ENCODE results near the gene GPRC5C.

DNA sequence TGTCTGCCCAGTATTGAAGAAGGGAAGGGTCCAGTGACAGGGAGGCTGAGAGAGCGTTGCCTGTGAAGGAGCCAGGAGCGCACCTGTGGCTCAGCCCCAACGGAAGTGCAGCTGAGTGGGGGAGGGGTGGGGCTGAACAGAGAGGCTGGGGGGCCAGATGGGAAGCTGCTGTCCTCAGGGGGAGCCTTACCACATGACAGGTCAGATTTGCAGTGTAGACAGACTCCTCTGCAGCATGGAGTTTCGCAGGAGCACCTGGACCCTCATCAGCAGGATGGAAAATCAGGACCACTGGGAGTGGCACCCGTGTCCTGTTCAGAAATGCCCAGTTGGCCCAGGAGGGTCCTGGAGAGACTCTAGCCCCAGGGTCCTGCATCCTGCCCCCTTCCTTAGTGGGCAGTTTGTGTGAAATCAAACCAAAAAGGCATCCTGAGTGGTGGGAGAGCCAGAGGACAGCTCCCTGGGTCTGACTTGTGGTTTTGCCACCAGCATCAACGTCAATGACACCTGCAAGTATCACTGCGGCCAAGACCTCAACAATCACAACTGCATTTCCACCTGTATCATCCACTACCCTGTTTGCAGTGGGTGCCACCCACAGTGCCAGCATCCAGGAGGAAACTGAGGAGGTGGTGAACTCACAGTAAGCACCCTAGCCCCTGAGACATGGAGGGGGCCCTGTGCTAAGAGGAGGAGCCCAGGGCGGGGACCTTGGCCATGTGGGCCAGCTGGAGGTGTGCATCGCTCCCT, 42.3 kb downstream of the GPRC5C start:
- TF ChIP-seq, protein P1, sequence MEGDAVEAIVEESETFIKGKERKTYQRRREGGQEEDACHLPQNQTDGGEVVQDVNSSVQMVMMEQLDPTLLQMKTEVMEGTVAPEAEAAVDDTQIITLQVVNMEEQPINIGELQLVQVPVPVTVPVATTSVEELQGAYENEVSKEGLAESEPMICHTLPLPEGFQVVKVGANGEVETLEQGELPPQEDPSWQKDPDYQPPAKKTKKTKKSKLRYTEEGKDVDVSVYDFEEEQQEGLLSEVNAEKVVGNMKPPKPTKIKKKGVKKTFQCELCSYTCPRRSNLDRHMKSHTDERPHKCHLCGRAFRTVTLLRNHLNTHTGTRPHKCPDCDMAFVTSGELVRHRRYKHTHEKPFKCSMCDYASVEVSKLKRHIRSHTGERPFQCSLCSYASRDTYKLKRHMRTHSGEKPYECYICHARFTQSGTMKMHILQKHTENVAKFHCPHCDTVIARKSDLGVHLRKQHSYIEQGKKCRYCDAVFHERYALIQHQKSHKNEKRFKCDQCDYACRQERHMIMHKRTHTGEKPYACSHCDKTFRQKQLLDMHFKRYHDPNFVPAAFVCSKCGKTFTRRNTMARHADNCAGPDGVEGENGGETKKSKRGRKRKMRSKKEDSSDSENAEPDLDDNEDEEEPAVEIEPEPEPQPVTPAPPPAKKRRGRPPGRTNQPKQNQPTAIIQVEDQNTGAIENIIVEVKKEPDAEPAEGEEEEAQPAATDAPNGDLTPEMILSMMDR (IDR thresholded peaks at IDR 0.05; ENCODE audit: low read depth, low read length, missing input control) = no peak
- TF ChIP-seq, protein P2, sequence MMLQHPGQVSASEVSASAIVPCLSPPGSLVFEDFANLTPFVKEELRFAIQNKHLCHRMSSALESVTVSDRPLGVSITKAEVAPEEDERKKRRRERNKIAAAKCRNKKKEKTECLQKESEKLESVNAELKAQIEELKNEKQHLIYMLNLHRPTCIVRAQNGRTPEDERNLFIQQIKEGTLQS (IDR thresholded peaks at IDR 0.05) = no peak
- TF ChIP-seq NR2F2 (IDR thresholded peaks at IDR 0.05) (no peak), TAF1 (conservative IDR thresholded peaks at IDR 0.05) (no peak), GABPA (IDR thresholded peaks at IDR 0.05 in 1 of 2, conservative IDR thresholded peaks at IDR 0.05 in 1 of 2) (no peak), RAD21 (IDR thresholded peaks at IDR 0.05) (no peak), FOXA1 (IDR thresholded peaks at IDR 0.05) (no peak), RXRA (IDR thresholded peaks at IDR 0.05) (no peak), JUND (IDR thresholded peaks at IDR 0.05) (no peak), YY1 (IDR thresholded peaks at IDR 0.05) (no peak), HNF4A (conservative IDR thresholded peaks at IDR 0.05) (no peak)
- TF ChIP-seq, protein P3, sequence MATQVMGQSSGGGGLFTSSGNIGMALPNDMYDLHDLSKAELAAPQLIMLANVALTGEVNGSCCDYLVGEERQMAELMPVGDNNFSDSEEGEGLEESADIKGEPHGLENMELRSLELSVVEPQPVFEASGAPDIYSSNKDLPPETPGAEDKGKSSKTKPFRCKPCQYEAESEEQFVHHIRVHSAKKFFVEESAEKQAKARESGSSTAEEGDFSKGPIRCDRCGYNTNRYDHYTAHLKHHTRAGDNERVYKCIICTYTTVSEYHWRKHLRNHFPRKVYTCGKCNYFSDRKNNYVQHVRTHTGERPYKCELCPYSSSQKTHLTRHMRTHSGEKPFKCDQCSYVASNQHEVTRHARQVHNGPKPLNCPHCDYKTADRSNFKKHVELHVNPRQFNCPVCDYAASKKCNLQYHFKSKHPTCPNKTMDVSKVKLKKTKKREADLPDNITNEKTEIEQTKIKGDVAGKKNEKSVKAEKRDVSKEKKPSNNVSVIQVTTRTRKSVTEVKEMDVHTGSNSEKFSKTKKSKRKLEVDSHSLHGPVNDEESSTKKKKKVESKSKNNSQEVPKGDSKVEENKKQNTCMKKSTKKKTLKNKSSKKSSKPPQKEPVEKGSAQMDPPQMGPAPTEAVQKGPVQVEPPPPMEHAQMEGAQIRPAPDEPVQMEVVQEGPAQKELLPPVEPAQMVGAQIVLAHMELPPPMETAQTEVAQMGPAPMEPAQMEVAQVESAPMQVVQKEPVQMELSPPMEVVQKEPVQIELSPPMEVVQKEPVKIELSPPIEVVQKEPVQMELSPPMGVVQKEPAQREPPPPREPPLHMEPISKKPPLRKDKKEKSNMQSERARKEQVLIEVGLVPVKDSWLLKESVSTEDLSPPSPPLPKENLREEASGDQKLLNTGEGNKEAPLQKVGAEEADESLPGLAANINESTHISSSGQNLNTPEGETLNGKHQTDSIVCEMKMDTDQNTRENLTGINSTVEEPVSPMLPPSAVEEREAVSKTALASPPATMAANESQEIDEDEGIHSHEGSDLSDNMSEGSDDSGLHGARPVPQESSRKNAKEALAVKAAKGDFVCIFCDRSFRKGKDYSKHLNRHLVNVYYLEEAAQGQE (IDR thresholded peaks at IDR 0.05) = no peak
- TF ChIP-seq, protein P4, sequence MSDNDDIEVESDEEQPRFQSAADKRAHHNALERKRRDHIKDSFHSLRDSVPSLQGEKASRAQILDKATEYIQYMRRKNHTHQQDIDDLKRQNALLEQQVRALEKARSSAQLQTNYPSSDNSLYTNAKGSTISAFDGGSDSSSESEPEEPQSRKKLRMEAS (IDR thresholded peaks at IDR 0.05) = no peak

Data from liver (tissue), 3 donors.